Measurements from ENCODE around the gene OLFM3. TPM values are rescaled to one million over a fixed set of nuclear protein-coding genes. Genes with fewer than 3 reads are reported as not detected.

Gene OLFM3
- total and polyA plus RNA-seq, 4 donors: not detected

- Histone ChIP-seq H3K4me3 (ENCODE audit: low read depth in 1 of 3, low read length in 3 of 3) (no peak overlapping the region), H3K9ac (ENCODE audit: low read depth in 1 of 2, low read length in 2 of 2) (no peak overlapping the region), H3K27me3 (ENCODE audit: control insufficient read depth in 4 of 4, insufficient read depth in 4 of 4, low read length in 3 of 4) (peaks cover 0 to 1% (median 0%) of the 10 kb centered on the region in 4 donors), H3K9me3 (ENCODE audit: control insufficient read depth in 4 of 4, low read length in 3 of 4) (no peaks in the 10 kb centered on the region), H3K4me1 (ENCODE audit: control insufficient read depth in 4 of 4, insufficient read depth in 4 of 4, low read length in 3 of 4) (no peaks in the 10 kb centered on the region), H3K27ac (ENCODE audit: low read depth in 1 of 2, low read length in 2 of 2) (no peak overlapping the region), H3K36me3 (ENCODE audit: control insufficient read depth in 4 of 4, insufficient read depth in 3 of 4, low read depth in 1 of 4, low read length in 3 of 4) (no peaks in the 10 kb centered on the region)
- TF ChIP-seq FOXA2 (IDR thresholded peaks at IDR 0.05) (no peak), HNF4A (conservative IDR thresholded peaks at IDR 0.05) (no peak), ATF3 (IDR thresholded peaks at IDR 0.05) (no peak), FOXA1 (IDR thresholded peaks at IDR 0.05) (no peak), EGR1 (IDR thresholded peaks at IDR 0.05; ENCODE audit: low read depth in 2 of 2) (no peak), YY1 (IDR thresholded peaks at IDR 0.05) (no peak), MAX (IDR thresholded peaks at IDR 0.05) (no peak), RXRA (IDR thresholded peaks at IDR 0.05) (no peak), NR2F2 (IDR thresholded peaks at IDR 0.05) (no peak), HNF4G (IDR thresholded peaks at IDR 0.05) (no peak)
- DNase-seq (ENCODE audit: low spot score): no peak
- 56% methylated on average over 2 of the region's 2 CpGs for WGBS
Measured at GRCh38 chr1:102002057-102002456, 5.3 kb upstream of the OLFM3 start.

GRCh38 chr1:101995984-101996745 is 561 bp downstream of the OLFM3 start:
- Histone ChIP-seq H3K36me3 (ENCODE audit: control insufficient read depth in 4 of 4, insufficient read depth in 3 of 4, low read depth in 1 of 4, low read length in 3 of 4) (no peaks in the 10 kb centered on the region), H3K4me1 (ENCODE audit: control insufficient read depth in 4 of 4, insufficient read depth in 4 of 4, low read length in 3 of 4) (no peaks in the 10 kb centered on the region), H3K27me3 (ENCODE audit: control insufficient read depth in 4 of 4, insufficient read depth in 4 of 4, low read length in 3 of 4) (peaks cover 0 to 6% (median 0%) of the 10 kb centered on the region in 4 donors), H3K9ac (ENCODE audit: low read depth in 1 of 2, low read length in 2 of 2) (no peak overlapping the region), H3K27ac (ENCODE audit: low read depth in 1 of 2, low read length in 2 of 2) (no peak overlapping the region), H3K4me3 (ENCODE audit: low read depth in 1 of 3, low read length in 3 of 3) (no peak overlapping the region), H3K9me3 (ENCODE audit: control insufficient read depth in 4 of 4, low read length in 3 of 4) (no peaks in the 10 kb centered on the region)
- WGBS: 9% methylated on average over 20 of the region's 20 CpGs
- DNase-seq (ENCODE audit: low spot score): no peak
- TF ChIP-seq RAD21 (IDR thresholded peaks at IDR 0.05): no peak
- no peak for TF ChIP-seq TAF1 (conservative IDR thresholded peaks at IDR 0.05)
- no peak for TF ChIP-seq CTCF (IDR thresholded peaks at IDR 0.05; ENCODE audit: low read depth, low read length, missing input control)
- no peak for TF ChIP-seq FOXA1 (IDR thresholded peaks at IDR 0.05)
- TF ChIP-seq FOXA2 (IDR thresholded peaks at IDR 0.05): no peak
- no peak for TF ChIP-seq YY1 (IDR thresholded peaks at IDR 0.05)
- no peak for TF ChIP-seq EGR1 (IDR thresholded peaks at IDR 0.05; ENCODE audit: low read depth in 2 of 2)
- TF ChIP-seq MAX (IDR thresholded peaks at IDR 0.05): no peak
- TF ChIP-seq ZBTB33 (IDR thresholded peaks at IDR 0.05): no peak
- TF ChIP-seq GABPA (IDR thresholded peaks at IDR 0.05 in 1 of 2, conservative IDR thresholded peaks at IDR 0.05 in 1 of 2): no peak
- no peak for TF ChIP-seq RXRA (IDR thresholded peaks at IDR 0.05)
- no peak for TF ChIP-seq REST (IDR thresholded peaks at IDR 0.05)
- TF ChIP-seq JUND (IDR thresholded peaks at IDR 0.05): no peak
- no peak for TF ChIP-seq HNF4A (conservative IDR thresholded peaks at IDR 0.05)
- TF ChIP-seq SP1 (IDR thresholded peaks at IDR 0.05): no peak
- TF ChIP-seq ATF3 (IDR thresholded peaks at IDR 0.05): no peak
- TF ChIP-seq NR2F2 (IDR thresholded peaks at IDR 0.05): no peak
- TF ChIP-seq HNF4G (IDR thresholded peaks at IDR 0.05): no peak

Data from liver (tissue), 9 donors.